Caco-2 (cell line): ENCODE data around the gene GORAB. TPM values are rescaled to one million over a fixed set of nuclear protein-coding genes. Genes with fewer than 3 reads are reported as not detected.

ENCODE experiments used
- BruUV-seq: library from RNA; stranded (reverse); fragments of 400-500 nt; replicated peaks from 2 replicates; lab custom pipeline; 2021; lab: Mats Ljungman, UMichigan
- CTCF ChIA-PET: fragments of 300-600 bp; sonication (Branson Sonifier 250); formaldehyde crosslinking; loops from one replicate; lab custom pipeline; 2022; ENCODE audit warnings: antibody characterized with exemption; lab: Charles Lee
- POLR2A ChIA-PET: fragments of 300-600 bp; sonication (Branson Sonifier 250); formaldehyde crosslinking; loops from one replicate; lab custom pipeline; 2022; ENCODE audit warnings: antibody characterized with exemption; lab: Charles Lee
- DNase-seq, 2 experiments: peaks; one replicate each; pipeline versions ENCODE4 v3.0.0 to v3.0.0-alpha.2; 2020 to 2022
- H3K27me3 ChIP-seq: replicated peaks from 2 replicates; pipeline ENCODE4 v1.6.0; 2011; ENCODE audit warnings: low read length; ENCODE audit not compliant: control insufficient read depth, insufficient read depth
- H3K36me3 ChIP-seq: 2 replicates; pipeline ENCODE4 v1.5.1; 2011; ENCODE audit warnings: low read length; ENCODE audit not compliant: control insufficient read depth, insufficient read depth
- H3K4me1 ChIP-seq: fragments of 250-450 bp; sonication (Bioruptor Pico); 2 replicates; pipeline ENCODE4 v1.5.1; 2020; ENCODE audit warnings: mild to moderate bottlenecking
- H3K4me3 ChIP-seq: 2 replicates; pipeline ENCODE4 v1.5.1; 2011; ENCODE audit warnings: low read depth, mild to moderate bottlenecking, control low read depth, low read length
- H3K9me3 ChIP-seq: fragments of 250-450 bp; sonication (Bioruptor Pico); 2 replicates; pipeline ENCODE4 v1.5.1; 2020; ENCODE audit warnings: mild to moderate bottlenecking, moderate library complexity
- H3K27ac Mint-ChIP-seq: one replicate; pipeline ENCODE4 v1.8.0; 2022; ENCODE audit warnings: mixed read lengths; ENCODE audit not compliant: unreplicated experiment
- H3K27me3 Mint-ChIP-seq: one replicate; pipeline ENCODE4 v1.8.0; 2022; ENCODE audit warnings: mixed read lengths; ENCODE audit not compliant: insufficient read depth, unreplicated experiment
- H3K36me3 Mint-ChIP-seq: one replicate; pipeline ENCODE4 v1.8.0; 2022; ENCODE audit warnings: mild to moderate bottlenecking, mixed read lengths; ENCODE audit not compliant: insufficient read depth, unreplicated experiment
- H3K4me1 Mint-ChIP-seq: one replicate; pipeline ENCODE4 v1.8.0; 2022; ENCODE audit warnings: low read depth, mixed read lengths; ENCODE audit not compliant: unreplicated experiment
- H3K4me3 Mint-ChIP-seq: one replicate; pipeline ENCODE4 v1.8.0; 2022; ENCODE audit warnings: mild to moderate bottlenecking, moderate library complexity, mixed read lengths; ENCODE audit not compliant: unreplicated experiment
- H3K9me3 Mint-ChIP-seq: one replicate; pipeline ENCODE4 v1.8.0; 2022; ENCODE audit warnings: mixed read lengths; ENCODE audit not compliant: unreplicated experiment
- intact Hi-C: fragments of 100-400 bp; cut with micrococcal nuclease; formaldehyde crosslinking; loops from one replicate; pipeline ENCODE4 v1.10.0; 2022; ENCODE audit not compliant: unreplicated experiment
- total RNA-seq: library from RNA; stranded (reverse); gene quantifications from 2 replicates; pipeline ENCODE4 v1.2.3, GENCODE V29; 2022
- TF ChIP-seq, protein P1 (sequence below), 2 experiments: fragments of 200-600 bp in 1 of 2; IDR thresholded peaks; 1 replicate in 1 of 2; 2 replicates in 1 of 2; pipeline versions ENCODE4 v1.5.1 to v1.8.0; 2011 to 2022; ENCODE audit warnings: antibody characterized with exemption in 1 of 2, control low read depth in 1 of 2, inconsistent platforms in 1 of 2, low read depth in 1 of 2, low read length in 1 of 2, mild to moderate bottlenecking in 1 of 2, moderate library complexity in 1 of 2; ENCODE audit not compliant: insufficient read depth in 1 of 2, severe bottlenecking in 1 of 2, unreplicated experiment in 1 of 2

GORAB gene
- total RNA-seq, 1 experiment from 2014 or later: 11.0 TPM

DNA sequence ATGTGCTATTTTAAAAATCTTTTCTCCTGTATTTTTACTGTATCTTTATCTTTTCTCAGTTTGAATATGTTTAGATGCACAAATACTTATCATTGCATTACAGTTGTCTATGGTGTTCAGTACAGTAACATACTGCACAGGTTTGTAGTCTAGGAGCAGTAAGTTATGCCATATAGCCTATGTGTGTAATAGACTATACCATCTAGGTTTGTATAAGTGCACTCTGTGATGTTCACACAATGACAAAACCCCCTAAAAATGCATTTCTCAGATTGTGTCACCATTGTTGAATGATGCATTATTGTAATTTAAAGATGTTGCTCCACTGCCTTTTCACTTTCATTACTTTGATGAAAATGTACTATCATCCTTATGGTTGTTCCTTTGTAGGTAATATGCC, 67.1 kb downstream of the GORAB start:
- intact Hi-C loops: no loop called here
- TF ChIP-seq, protein P1, sequence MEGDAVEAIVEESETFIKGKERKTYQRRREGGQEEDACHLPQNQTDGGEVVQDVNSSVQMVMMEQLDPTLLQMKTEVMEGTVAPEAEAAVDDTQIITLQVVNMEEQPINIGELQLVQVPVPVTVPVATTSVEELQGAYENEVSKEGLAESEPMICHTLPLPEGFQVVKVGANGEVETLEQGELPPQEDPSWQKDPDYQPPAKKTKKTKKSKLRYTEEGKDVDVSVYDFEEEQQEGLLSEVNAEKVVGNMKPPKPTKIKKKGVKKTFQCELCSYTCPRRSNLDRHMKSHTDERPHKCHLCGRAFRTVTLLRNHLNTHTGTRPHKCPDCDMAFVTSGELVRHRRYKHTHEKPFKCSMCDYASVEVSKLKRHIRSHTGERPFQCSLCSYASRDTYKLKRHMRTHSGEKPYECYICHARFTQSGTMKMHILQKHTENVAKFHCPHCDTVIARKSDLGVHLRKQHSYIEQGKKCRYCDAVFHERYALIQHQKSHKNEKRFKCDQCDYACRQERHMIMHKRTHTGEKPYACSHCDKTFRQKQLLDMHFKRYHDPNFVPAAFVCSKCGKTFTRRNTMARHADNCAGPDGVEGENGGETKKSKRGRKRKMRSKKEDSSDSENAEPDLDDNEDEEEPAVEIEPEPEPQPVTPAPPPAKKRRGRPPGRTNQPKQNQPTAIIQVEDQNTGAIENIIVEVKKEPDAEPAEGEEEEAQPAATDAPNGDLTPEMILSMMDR (IDR thresholded peaks at IDR 0.05; ENCODE audit: insufficient read depth in 1 of 2, low read depth in 1 of 2, low read length in 1 of 2, severe bottlenecking in 1 of 2, unreplicated experiment in 1 of 2): no peak
- Mint-ChIP-seq H3K9me3 (peaks cover 20% of the 10 kb centered on the region), H3K4me3 (no peak overlapping the region), H3K36me3 (no peaks in the 10 kb centered on the region), H3K27ac (no peak overlapping the region), H3K27me3 (no peaks in the 10 kb centered on the region), H3K4me1 (no peaks in the 10 kb centered on the region)
- POLR2A ChIA-PET: no interaction called here
- no TSS peak for BruUV-seq
- Histone ChIP-seq H3K4me1 (no peaks in the 10 kb centered on the region), H3K9me3 (0 out of 2 replicates have a peak, but pooled peaks cover 4% of the 10 kb centered on the region), H3K36me3 (no peaks in the 10 kb centered on the region), H3K4me3 (no peak overlapping the region), H3K27me3 (no peaks in the 10 kb centered on the region)
- CTCF ChIA-PET: no interaction called here
- no peak for DNase-seq

DNA sequence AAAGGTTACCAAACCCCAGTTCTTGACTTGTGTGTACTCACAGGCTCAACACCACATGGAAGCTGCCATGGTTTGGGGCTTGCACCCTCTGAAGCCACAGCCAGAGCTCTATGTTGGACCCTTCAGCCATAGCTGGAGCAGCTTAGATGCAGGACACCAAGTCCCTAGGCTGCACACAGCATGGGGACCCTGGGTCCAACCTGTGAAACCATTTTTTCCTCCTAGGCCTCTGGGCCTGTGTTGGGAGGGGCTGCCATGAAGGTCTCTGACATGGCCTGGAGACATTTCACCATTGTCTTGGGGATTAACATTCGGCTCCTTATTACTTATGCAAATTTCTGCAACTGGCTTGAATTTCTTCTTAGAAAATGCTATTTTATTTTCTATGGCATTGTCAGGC, 69.9 kb downstream of the GORAB start:
- Mint-ChIP-seq H3K27me3 (no peaks in the 10 kb centered on the region), H3K4me1 (no peaks in the 10 kb centered on the region), H3K9me3 (peaks cover 20% of the 10 kb centered on the region), H3K36me3 (no peaks in the 10 kb centered on the region), H3K27ac (no peak overlapping the region), H3K4me3 (no peak overlapping the region)
- H3K27me3 ChIP-seq: no peaks in the 10 kb centered on the region
- no TSS peak for BruUV-seq
- intact Hi-C loops: no loop called here
- no peaks in the 10 kb centered on the region for H3K36me3 ChIP-seq
- TF ChIP-seq, protein P1 (IDR thresholded peaks at IDR 0.05; ENCODE audit: insufficient read depth in 1 of 2, low read depth in 1 of 2, low read length in 1 of 2, severe bottlenecking in 1 of 2, unreplicated experiment in 1 of 2): no peak
- no peak for DNase-seq
- CTCF ChIA-PET: no interaction called here
- no peak overlapping the region for H3K4me3 ChIP-seq
- H3K4me1 ChIP-seq: no peaks in the 10 kb centered on the region
- 0 out of 2 replicates have a peak, but pooled peaks cover 4% of the 10 kb centered on the region for H3K9me3 ChIP-seq
- POLR2A ChIA-PET: no interaction called here

Other genes starting within 250 kb of the GORAB start
- not detected in 2 replicates for gene PRRX1, start 132.0 kb downstream of the GORAB start, total RNA-seq